GM19397 (cell line): ENCODE data around the gene TOPAZ1.
"Not testable (repeated sequence)": the region's sequence is repeated elsewhere in the genome, so short reads cannot be mapped to it uniquely, and the experiment has no call there.

ENCODE experiments used
- ATAC-seq: cut with Tn5 transposase; IDR thresholded peaks from one replicate; pipeline ENCODE4 v1.9.1; 2021; ENCODE audit warnings: mild to moderate bottlenecking, moderate library complexity; ENCODE audit not compliant: unreplicated experiment

The TOPAZ1 gene

DNA sequence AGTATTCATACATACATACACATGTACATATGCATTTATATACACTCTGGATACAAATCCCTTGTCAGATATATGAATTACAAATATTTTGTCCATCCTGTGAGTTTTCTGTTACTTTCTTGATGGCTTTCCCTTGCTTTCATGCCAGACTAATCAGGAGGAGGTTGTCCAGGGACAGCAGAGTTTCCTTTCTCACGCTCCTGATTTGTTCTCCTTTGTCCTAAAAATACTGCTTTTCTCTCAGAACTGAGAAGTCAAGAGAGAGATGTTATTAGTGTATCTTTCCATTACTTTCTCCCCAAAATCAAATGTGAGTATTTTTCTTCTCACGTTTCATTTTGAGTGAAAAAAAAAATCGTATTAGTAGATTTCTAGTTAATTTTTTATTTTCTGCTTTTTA, 84.8 kb downstream of the TOPAZ1 start:
- no peak for ATAC-seq

DNA sequence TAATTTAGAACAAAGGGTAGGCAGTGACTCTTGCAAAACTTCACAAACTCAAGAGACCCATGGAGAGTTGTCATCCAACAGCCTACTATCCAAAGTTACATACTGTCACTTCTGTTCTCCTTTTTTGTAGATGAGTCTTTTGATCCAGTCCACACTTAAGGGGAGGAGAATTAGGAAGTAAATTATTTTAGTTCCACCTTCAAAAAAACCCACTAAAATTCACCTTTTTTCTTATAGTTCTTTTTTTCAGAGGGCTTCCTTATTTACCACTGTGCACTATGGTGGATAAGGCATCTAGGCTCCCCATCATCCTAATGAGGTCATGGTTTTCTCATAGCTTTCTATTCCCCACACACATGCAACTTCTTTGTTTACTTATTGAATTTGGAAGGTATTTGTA, 88.3 kb downstream of the TOPAZ1 start:
- no peak for ATAC-seq

DNA sequence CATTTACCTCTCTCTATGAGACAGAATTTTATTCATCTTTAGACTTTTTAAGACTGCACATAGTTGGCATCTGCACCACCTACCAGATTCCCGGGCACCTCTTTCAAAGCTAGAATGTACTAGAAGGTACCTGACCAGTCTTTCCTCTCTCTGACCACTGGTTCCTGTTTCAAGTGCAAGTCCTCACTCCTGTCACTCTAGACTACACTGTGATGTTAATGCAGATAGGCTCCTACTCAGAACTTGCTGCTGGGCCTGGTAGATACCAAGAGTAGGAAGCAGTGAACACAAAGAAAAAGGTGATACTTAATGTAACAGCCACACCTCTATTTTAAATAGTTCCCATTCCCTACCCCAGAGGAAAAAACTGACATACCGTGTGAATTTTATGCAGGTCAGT, 88.8 kb downstream of the TOPAZ1 start:
- ATAC-seq = no peak

DNA sequence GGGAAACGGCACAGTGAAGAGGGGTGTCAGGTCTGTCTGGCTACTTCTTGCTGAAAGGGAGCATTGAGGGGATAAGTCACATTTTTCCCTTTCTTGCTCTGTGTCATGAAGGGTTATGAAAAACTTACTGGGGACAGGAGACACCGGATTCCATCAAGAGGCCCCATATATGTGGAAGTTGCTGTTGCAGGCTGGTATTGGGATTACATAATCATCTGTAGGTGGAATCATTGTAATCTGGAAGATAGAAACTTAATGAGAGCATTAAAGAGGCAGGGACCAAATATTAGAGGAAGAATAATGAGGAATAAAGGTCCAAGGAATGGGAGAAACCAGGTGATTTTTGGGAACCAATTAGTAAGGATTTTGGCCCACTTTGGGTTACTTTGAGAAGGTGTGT, 92.6 kb downstream of the TOPAZ1 start:
- ATAC-seq = no peak

DNA sequence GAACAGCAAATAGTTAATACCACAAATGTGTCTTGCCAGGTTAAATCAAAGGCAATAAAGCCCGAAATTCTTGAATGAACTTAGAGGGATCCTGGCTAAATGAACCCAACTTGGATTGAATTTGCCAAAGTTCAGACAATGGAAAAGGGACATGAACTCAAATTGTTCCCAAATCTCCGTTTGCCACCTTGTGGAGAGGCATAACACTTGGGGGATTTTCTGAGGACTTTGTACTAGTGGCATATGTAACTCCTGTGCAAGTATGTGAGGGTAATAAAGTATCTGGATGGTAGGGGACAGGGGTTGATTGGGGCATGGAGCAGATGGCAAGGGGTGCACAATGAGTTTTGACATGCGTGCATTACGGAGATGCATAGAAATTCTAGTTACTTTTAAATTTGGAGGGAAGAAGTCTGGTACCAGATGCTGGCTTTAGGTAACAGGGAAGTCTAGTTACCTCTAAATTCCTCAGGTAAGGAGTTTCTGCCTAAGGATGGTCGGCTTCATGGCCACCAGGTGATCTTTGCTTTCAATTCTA, 95.6 kb downstream of the TOPAZ1 start:
- ATAC-seq = no peak

DNA sequence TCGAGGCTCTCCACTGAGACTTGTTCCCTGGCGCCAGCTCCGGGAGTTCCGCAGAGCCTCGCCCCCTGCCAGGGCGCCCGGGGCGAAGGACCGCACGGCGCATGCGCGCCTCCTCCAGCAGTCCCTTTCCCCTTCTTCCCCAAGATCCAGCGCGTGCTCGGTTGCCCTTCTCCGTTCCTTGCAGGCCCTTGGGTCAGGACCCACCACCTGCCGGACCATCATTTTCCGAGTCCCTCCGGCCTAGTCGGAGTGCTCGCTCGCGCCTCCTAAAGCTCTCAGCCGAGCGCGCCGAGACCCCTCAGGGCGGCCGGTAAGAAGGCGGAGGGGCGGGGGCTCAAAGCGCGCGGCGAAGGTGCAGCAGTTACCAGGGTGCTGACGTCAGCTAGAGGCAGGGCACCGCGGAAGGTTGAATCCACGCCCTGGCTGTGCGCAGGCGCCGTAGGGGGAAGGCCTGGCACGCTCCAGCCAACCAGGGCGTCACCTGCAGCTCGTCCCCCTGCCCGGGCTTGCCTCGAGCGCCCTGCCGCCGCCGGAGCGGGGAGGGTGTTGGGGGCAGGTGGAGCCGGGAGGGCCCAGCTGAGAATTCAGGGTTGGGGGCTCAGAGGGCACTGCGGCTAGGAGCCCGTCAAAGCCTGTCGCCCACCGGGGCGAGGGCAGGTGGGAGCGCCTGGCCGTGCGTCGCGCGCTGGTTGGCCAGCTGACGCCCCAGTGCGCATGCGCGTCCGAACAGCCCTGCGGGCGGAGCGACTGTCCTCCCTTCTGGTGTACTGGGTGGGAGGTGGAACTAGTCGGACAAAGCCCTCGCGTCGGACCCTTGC, 96.5 kb downstream of the TOPAZ1 start, which contains the start of gene TCAIM:
TCAIM (plus strand) TSS at position 757 of the 818 bp plus-strand sequence. CDS start 16,017 bp downstream, outside the sequence.
- peak; percentile 96 for ATAC-seq

DNA sequence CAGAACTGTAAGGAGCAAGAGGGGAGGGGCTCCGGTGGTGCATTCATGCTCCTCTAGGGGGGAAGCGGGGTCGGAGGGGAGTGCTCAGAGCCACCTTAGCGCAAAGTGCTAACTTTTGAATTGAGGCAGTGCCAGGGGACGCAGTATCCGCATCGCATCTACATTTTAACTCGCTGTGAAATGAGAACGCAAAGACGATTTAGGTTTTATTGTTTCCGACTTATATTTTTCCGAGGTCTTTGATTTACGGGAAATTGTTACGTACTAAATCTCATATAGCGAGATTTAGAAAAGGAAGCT, 97.1 kb downstream of the TOPAZ1 start:
- no peak for ATAC-seq

DNA sequence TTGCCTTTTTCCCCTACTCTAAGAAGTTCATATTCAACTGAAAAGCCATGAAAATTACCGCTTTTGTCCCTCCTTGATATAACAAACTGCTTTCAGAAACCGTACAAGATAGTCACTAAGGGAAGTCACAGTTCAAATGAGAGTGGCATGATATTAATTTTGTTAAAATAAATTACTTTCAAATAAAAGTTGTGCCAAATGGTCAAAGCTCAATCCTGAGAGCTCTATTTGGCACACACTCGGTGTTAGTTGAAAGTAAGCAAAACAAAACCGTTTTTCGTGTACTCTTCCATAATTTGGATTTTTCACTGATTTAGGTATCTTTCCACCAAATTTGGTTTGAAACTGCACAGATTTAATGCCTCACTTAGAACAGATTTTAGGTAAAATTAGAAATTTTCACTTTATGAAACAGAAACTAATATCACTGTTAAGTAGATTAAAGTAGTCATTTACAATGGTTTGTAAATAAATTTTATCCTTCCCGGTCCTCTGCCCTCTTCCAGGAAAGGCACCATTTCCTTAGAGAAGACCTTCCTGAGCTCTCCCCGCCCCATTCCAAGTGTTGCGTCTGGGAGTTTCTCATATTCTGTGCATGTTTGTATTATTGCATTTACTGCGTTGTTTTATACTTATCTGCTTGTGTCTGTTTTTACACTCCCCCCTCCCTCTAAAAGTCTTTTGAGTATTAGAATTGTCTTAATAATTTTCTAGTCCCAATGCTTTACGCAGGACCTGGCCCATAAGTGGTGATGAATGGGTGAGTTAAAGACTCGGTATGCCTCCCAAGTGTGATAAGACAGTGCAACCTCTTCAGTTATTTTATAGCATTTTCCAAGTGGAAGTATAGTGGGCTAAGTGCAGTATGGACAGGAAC, 97.7 kb downstream of the TOPAZ1 start:
- ATAC-seq = no peak

DNA sequence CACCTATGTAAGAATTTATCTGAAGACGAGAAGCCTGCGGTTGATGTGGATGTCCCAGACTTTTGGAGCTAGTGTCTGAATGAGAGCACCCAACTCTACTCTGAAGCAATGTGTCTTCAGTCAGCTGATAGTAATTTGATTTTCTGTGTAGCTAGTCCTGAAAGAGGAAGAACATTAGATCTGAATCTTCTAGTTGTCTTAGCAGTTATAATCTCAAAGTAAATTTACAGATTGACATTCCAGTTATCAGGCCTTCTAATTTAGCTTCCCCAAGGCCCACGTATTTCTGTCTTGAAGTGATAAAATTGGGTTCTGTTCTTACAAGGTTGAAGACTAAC, 98.3 kb downstream of the TOPAZ1 start:
- no peak for ATAC-seq

DNA sequence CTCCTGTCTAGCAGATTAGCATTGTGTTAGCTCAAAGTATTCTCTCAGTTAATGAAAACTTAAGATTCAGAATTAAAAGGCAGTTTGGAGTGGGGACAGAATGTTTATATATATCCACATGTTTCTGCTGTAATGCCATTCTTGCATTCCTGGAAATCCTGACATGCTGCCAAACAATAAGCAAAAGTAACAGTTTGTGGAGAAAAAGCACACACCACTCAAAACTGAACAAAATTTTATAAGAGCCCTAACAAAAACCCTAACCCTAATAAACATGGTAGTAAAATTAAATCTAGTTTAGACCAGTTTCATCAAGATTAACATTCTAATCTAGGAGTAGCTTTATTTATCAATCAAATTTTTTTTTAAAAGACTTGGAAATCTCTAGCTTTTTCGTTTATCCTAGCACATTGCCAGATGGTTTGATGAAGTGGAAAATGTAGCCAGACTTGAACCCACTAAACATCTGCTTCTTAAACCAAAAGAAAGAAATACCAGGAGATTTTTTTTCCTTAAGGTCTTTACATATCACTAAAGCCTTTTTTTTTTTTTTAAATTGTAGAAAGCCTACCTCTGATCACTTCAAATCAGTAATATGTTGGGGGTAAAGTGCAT, 100.6 kb downstream of the TOPAZ1 start:
- ATAC-seq = no peak

DNA sequence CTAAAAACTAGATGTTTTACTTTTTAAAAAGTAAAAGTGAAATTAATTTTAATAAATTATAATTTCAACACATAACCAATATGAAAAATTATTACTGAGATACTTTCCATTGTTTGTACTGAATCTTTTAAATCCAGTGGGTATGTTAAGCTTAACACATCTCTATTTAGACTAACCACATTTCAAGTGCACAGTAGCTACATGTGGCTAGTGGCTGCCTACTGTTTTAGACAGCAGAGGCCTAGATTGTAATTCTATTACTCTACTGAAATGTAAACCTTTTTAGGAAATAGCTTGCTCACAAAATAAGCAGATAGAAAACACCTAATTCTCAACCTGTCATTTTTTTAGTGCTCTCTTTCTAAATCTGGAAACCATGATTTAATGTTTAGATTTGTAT, 101.7 kb downstream of the TOPAZ1 start:
- no peak for ATAC-seq

DNA sequence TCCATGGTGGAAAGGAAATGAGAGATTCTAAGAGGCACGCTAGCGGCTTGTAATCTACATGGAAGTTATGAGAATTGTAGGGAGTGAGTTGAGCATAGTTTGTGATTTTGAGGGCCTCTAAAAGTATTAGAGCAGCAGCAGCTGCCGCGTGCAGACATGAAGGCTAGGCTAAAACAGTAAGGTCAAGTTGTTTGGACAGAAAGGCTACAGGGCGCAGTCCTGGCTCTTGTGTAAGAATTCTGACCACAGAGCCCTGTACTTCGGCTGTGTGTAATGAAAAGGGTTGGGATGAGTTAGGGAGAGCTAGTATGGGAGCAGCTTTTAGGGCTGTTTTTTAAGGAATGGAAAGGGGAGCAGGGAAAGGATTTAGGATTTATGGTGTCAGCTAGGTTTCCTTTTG, 104.9 kb downstream of the TOPAZ1 start:
- not testable (repeated sequence) for ATAC-seq

DNA sequence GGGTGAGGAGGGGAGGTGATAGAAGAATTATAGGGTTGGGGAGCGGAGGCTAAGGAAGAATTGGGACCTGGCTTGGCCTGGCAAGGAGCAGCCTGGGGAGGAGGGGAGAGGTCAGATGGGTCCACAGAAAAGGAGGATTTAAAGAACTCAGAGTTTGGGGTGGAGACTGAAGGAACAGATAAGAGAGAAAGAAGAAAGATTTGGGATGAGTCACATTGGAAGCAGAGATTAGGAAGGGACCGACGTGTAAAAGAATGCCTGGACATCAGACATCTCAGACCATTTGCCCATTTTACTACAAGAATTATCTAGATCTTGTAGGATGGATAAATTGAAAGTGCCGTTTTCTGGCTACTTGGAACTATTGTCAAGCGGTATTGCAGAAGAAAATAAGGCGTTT, 107.3 kb downstream of the TOPAZ1 start:
- ATAC-seq = no peak

DNA sequence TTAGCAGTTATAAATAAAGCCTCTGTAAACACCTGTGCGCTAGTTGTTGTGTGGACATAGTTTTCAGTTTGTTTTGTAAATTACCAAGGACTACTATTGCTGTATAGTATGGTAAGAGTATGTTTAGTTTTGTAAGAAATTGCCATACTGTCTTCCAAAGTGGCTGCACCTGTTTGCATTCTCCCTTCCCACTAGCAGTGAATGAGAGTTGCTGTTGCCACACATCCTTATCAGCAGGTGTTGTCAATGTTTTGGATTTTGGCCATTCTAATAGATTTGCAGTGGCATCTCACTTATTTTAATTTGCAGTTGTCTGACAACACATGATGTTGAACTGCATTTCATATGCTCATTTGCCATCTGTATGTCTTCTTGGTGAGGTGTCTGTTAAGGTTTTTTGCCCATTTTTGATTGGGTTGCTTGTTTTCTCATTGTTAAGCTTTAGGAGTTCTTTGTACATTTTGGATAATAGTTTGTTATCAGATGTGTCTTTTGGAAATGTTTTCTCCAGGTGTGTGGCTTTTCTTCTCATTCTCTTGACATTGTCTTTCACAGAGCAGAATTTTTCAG, 111.8 kb downstream of the TOPAZ1 start:
- no peak for ATAC-seq

DNA sequence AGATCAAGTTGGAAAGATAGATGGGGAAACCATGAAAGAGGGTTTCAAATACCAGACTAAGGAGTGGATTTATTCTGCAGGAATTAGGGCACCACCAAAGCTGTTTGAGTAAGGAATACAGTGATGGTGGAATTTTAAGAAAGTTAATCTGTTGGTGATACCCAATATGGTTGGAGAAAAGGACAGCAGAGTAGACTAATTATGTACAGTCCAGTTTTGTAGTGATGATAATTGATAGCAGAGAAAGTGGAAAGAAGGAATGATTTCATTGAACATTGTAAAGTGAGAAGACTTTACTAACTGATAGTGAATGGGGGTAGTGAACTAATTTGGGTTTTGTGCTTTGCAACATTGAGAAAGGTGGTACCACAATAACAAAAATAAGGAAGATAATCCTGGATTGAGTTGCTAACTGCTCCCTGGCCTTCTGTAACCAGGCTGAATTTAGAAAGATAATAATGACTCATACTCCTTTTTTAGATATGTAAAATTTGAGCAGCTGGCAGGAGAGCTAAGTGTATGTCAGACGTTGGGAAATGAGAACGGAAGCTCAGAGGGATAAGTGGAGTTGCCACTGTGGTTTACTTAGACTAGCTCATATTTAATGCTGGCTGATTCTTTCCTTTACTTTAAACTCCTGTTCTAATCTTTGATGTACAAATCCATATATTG, 113.8 kb downstream of the TOPAZ1 start:
- no peak for ATAC-seq

DNA sequence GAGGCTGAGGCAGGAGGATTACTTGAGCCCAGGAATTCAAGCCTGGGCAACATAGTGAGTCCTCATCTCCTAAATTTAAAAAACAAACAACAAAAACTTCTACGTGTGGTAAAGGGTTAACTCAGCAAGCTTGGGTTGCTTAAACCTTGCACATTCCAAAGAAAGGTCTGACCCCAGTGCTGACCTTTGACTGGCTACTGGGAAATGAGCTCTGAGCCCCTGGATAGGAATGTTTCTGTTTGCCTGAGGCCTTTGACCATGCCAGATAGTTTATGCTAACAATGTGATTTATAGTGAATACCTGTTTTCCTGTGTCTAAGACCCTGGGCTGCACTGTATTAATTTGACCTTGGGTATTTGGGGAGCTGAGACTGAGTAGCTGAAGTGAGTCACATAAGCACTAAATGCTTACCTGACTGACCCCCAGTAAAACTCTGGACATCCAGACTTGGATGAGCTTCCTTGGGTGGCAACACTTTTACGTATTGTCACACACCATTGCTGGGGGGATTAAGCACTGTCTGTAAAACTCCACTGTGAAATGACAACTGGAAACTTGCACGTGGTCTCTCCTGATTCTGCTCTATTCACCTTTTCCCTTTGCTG, 117.6 kb downstream of the TOPAZ1 start:
- no peak for ATAC-seq

DNA sequence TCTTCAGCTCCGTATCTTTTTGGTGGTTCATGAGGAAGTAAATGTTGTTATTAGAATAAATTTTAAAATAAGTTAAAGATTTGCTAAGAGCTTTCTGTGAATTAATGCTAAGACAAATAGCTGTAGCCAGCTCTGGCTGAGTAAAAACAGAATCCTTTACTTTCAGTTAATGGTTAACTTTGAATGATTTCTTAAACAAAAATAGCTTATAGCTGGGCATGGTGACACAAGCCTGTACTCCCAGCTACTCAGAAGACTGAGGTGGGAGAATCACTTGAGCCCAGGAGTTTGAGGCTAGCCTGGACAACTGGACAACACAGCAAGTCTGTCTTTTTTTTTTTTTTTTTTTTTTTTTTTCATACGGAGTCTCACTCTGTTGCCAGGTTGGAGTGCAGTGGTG, 121.9 kb downstream of the TOPAZ1 start:
- peak; percentile 58 for ATAC-seq

DNA sequence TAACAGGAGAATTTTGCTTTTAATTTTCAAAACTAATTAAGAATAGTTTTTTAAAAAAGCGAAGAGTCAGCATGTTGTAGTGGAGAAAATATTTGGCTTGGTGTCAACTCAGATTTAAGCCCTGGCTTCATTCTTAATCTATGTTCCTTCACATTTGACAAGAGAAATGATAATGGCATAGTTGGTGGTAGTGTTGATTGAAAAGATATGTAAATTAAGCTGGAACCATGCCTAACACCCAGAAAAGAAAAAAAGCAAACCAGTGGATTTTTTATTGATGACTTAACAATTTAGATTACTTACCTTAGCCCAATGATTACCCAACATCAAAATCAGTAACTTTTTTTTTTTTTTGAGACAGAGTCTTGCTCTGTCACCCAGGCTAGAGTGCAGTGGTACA, 124.3 kb downstream of the TOPAZ1 start:
- ATAC-seq = no peak

DNA sequence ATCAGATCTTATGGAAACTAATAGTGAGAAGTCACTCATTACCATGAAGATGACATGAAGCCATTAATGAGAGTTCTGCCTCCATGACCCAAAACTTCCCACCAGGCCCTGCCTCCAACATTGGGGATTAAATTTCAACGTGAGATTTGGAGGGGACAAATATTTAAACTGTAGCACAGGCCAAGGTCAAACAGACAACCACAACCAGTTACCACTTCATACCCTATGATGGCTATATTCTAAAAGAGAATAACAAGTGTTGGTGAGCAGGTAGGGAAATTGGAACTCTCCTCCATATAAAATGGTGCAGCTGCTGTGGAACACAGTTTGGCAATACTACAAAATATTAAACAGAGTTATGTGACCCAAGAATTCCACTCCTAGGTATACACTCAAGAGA, 133.8 kb downstream of the TOPAZ1 start:
- no peak for ATAC-seq
